Keratinocyte (primary cell): Measurements from ENCODE around the gene BIK.

ENCODE experiments used
- CTCF ChIP-seq, 3 experiments: IDR thresholded peaks in 1 of 3; conservative IDR thresholded peaks in 1 of 3; optimal IDR thresholded peaks in 1 of 3; 2 replicates in 2 of 3; 3 replicates in 1 of 3; pipeline versions ENCODE3 to v1.5.1; 2011; ENCODE audit warnings: low read length in 3 of 3, mild to moderate bottlenecking in 3 of 3, moderate library complexity in 2 of 3, control low read depth in 1 of 3, inconsistent platforms in 1 of 3; ENCODE audit not compliant: insufficient read depth in 2 of 3; ENCODE audit errors: extremely low read depth in 1 of 3
- EZH2 ChIP-seq: IDR thresholded peaks from one replicate; pipeline ENCODE4 v1.6.1; 2012; ENCODE audit warnings: inconsistent platforms, mild to moderate bottlenecking, low read length, moderate library complexity

GRCh38 chr22:43080616-43081015 lies 29.9 kb upstream of the BIK start:
- TF ChIP-seq CTCF (optimal IDR thresholded peaks at IDR 0.05 in 1 of 3, IDR thresholded peaks at IDR 0.05 in 1 of 3, conservative IDR thresholded peaks at IDR 0.05 in 1 of 3; ENCODE audit: extremely low read depth in 1 of 3, insufficient read depth in 2 of 3, low read length in 3 of 3) (no peak), EZH2 (no peak)
